DMS114 treated with DMSO at 0.1 percent for 48 hours (cell line): ENCODE results near the gene TMEM248.
"Not testable (repeated sequence)": the region's sequence is repeated elsewhere in the genome, so short reads cannot be mapped to it uniquely, and the experiment has no call there.

Source experiments
- DNase-seq: peaks from one replicate; lab custom pipeline; 2025; ENCODE audit not compliant: unreplicated experiment; lab: John Stamatoyannopoulos, UW

Gene TMEM248

DNA sequence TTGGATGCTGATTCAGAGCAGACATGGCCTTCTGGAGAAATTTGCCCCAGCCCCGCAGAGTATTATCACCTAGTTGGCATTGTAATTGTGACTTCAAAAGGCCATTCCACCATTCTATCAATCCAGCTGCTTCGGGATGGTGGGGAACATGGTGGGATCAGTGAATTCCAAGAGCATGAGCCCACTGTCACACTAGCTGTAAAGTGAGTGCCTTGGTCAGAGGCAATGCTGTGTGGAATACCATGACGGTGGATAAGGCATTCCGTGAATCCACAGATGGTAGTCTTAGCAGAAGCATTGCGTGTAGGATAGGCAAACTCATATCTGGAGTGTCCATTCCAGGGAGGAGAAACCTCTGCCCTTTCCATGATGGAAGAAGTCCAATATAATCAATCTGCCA lies 13.3 kb upstream of the TMEM248 start:
- DNase-seq, result no peak

- DNase-seq, result not testable (repeated sequence)
These were observed 12.4 kb upstream of the TMEM248 start for GRCh38 chr7:66908598-66908997.

DNA sequence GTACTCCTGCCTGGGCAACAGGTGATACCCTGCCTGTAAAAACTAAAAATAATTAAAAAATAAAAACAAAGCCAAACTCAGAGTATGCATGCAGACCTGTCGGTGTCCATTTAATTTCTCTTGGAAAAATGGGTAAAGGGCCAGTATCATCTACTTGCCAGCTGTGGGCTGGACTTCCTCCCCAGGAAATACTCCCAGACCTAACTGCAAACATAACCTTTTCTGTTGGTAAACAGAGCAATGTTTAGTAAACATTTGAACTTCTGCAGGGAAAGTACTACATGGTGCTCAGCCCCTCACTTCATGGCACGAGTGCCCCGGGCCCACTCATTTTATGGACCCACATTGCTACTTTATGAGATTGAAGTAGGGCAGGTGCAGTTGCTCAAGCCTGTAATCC lies 10.2 kb upstream of the TMEM248 start:
- no peak for DNase-seq

DNA sequence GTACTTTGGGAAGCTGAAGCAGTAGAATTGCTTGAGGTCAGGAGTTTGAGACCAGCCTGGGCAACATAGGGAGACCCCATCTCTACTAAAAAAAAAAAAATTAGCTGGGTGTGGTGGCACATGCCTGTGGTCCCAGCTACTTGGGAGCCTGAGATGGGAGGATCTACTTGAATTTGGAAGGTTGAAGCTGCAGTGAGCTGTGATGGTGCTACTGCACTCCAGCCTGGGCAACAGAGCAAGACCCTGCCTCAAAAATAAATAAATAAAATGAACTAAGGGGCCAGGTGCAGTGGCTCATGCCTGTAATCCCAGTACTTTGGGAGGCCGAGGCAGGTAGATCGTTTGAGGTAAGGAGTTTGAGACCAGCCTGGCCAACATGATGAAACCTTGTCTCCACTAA lies 9.8 kb upstream of the TMEM248 start:
- DNase-seq, result not testable (repeated sequence)

GRCh38 chr7:66912195-66912594 lies 8.8 kb upstream of the TMEM248 start:
- no peak for DNase-seq

- no peak for DNase-seq
These were observed 7.6 kb upstream of the TMEM248 start for GRCh38 chr7:66913118-66914037.

- not testable (repeated sequence) for DNase-seq
These were observed 3.1 kb upstream of the TMEM248 start for GRCh38 chr7:66917904-66918303.

- no peak for DNase-seq
These were observed 1.7 kb upstream of the TMEM248 start for GRCh38 chr7:66919304-66919703.

DNA sequence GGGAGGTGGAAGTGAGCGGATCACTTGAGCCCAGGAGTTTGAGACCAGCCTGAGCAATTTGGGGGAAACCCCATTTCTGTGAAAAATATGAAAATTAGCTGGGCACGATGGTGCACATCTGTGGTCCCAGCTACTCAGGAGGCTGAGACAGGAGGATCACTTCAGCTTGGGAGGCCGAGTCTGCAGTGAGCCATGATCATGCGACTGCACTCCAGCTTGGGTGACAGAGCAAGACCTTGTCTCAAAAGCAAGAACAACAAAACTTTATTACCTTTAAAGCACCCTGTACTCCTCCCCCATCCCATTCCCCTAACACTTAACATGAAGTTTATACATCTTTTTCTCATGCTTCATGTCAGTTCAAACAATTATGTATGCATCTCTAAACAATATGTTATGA lies 1.3 kb upstream of the TMEM248 start:
- DNase-seq, result no peak

GRCh38 chr7:66920256-66920655 lies 769 bp upstream of the TMEM248 start:
- DNase-seq, result no peak

- DNase-seq, result no peak
These were observed 432 bp downstream of the TMEM248 start for GRCh38 chr7:66921396-66921917.

DNA sequence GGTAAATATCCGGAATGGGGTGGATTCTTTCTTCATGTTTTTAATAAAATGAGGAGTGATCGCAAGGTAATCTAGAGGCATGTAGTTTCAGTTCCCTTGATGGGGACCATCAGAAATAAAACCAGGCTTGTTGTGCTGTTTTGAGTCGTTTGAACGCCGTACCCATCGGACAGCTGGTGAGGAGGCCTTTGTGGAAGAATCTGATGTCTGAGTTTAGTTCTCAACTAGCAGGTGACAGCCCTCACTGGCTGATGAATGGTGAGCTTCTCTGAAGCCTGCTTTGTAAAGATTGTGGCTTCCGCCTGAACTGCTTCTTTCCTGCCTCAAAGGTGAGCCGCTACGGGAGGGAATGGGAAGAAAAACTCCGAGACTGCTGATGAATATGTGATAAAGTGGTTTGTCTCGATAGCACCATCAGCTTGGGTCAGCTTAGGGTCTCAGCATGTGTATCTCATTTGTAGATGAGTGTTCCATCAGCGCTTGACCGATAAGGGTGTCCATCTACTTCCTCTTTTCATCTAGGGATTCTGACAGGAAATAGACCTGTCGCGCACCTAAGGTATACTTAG lies 977 bp downstream of the TMEM248 start:
- no peak for DNase-seq

DNA sequence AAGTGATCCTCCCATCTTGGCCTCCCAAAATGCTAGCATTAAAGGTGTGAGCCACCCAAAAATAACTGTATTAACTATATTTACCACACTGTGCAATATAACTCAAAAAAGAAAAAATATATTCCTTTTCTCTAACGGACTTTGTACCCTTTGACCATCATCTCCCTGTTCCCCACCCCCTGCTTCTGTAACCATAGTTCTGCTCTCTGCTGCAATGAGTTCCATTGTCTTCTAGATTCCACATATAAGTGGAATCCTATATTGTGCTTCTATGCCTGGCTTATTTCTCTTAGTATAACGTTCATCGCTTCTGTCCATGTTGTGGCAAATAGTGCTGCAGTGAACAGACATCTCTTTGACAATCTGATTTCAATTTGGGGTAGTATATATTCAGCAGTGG lies 4.2 kb downstream of the TMEM248 start:
- DNase-seq, result no peak

- no peak for DNase-seq
These were observed 6.4 kb downstream of the TMEM248 start for GRCh38 chr7:66927348-66927948.

GRCh38 chr7:66928388-66928787 lies 7.4 kb downstream of the TMEM248 start:
- DNase-seq, result no peak

- no peak for DNase-seq
These were observed 8.1 kb downstream of the TMEM248 start for GRCh38 chr7:66929165-66929564.

GRCh38 chr7:66929935-66930334 lies 8.9 kb downstream of the TMEM248 start:
- no peak for DNase-seq

- DNase-seq, result peak; percentile 60
These were observed 9.3 kb downstream of the TMEM248 start for GRCh38 chr7:66930341-66930740.

GRCh38 chr7:66933469-66933868 lies 12.4 kb downstream of the TMEM248 start:
- no peak for DNase-seq

- DNase-seq, result no peak
These were observed 16.9 kb downstream of the TMEM248 start for GRCh38 chr7:66937940-66938339.

GRCh38 chr7:66939325-66939724 lies 18.3 kb downstream of the TMEM248 start:
- DNase-seq, result no peak

DNA sequence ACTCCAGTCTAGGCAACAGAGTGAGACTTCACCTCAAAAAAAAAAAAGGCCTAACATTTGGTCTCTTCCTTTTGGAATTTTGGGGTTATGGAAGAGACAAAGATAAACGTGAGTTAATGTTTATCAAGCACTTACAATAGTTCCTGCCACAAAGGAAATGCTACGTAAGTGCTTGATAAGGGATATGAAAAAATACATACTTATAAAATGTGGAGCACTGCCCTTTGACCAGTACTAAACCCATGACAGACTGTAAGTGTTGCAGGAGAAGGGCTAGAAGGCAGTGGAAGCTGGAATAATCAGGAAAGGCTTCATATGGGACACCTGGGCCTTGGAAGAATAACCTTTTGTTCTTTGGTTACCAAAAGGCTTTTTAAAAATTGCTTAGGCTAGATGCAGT lies 25.5 kb downstream of the TMEM248 start:
- no peak for DNase-seq
